Esophagus muscularis mucosa (tissue), 4 donors: ENCODE results near the gene PLEKHG4B. TPM values are rescaled to one million over a fixed set of nuclear protein-coding genes. Genes with fewer than 3 reads are reported as not detected.

Source experiments
- DNase-seq: peaks from one replicate; pipeline ENCODE4 v3.0.0-alpha.2; 2017; ENCODE audit errors: extremely low spot score
- H3K27ac ChIP-seq, 4 donors: fragments of 200-600 bp; sonication (generic); replicated peaks in 1 of 4; 1 replicate in 3 of 4; 2 replicates in 1 of 4; pipeline ENCODE4 v1.5.1; 2016 to 2019; ENCODE audit warnings: mild to moderate bottlenecking in 1 of 4
- H3K27me3 ChIP-seq, 4 donors: fragments of 200-600 bp; sonication (generic); one replicate each; pipeline versions ENCODE4 v1.5.1 to v1.6.0; 2016 to 2019
- H3K36me3 ChIP-seq, 4 donors: fragments of 200-600 bp; sonication (generic); one replicate each; pipeline ENCODE4 v1.5.1; 2016 to 2019
- H3K4me1 ChIP-seq, 4 donors: fragments of 200-600 bp; sonication (generic); one replicate each; pipeline ENCODE4 v1.5.1; 2016 to 2019
- H3K4me3 ChIP-seq, 4 donors: fragments of 200-600 bp; sonication (generic); 1 replicate in 2 of 4; 2 replicates in 2 of 4; pipeline ENCODE4 v1.5.1; 2016 to 2019; ENCODE audit warnings: mild to moderate bottlenecking in 4 of 4, moderate library complexity in 1 of 4
- H3K9me3 ChIP-seq, 4 donors: fragments of 200-600 bp; sonication (generic); 1 replicate in 3 of 4; 2 replicates in 1 of 4; pipeline ENCODE4 v1.5.1; 2016 to 2019
- CTCF ChIP-seq, 3 experiments: fragments of 200-600 bp in 2 of 3; fragments of 450-650 bp in 1 of 3; sonication (generic) in 2 of 3; IDR thresholded peaks; one replicate each; pipeline ENCODE4 v1.5.1; 2017 to 2019; ENCODE audit warnings: antibody characterized with exemption in 3 of 3, mild to moderate bottlenecking in 2 of 3, moderate library complexity in 1 of 3
- EP300 ChIP-seq: sonication (generic); formaldehyde crosslinking; IDR thresholded peaks from one replicate; pipeline ENCODE4 v1.6.1; 2017; ENCODE audit warnings: antibody characterized with exemption
- POLR2A ChIP-seq: fragments of 450-650 bp; IDR thresholded peaks from one replicate; pipeline ENCODE4 v1.6.1; 2017; ENCODE audit warnings: antibody characterized with exemption, moderate library complexity, mild to moderate bottlenecking, low read depth
- POLR2AphosphoS5 ChIP-seq, 2 donors: sonication (generic); formaldehyde crosslinking; IDR thresholded peaks; one replicate each; pipeline ENCODE4 v1.6.1; 2017; ENCODE audit warnings: antibody characterized with exemption in 2 of 2
- whole genome bisulfite sequencing: methylation state at CpG from one replicate; pipeline ENCODE4 v1.1.5; 2018; 5-methylcytosine and 5-hydroxymethylcytosine counted together
- intact Hi-C: fragments of 100-400 bp; cut with DNase I; formaldehyde crosslinking; loops from one replicate; pipeline ENCODE4 v1.15.1; 2023
- total RNA-seq, 4 donors: library from RNA; depleted of rRNA; stranded (reverse); fragments of >200 nt; gene quantifications; one replicate each; pipeline versions ENCODE4 v1.1.0 to v1.2.1, GENCODE V29; 2016

The PLEKHG4B gene
- total RNA-seq, 4 donors from 2014 or later = under 0.01 to 0.46 TPM; not detected in 2

- intact Hi-C loops = no loop called here
- Histone ChIP-seq H3K36me3 (no peaks in the 10 kb centered on the region), H3K4me3 (no peak overlapping the region), H3K27ac (no peak overlapping the region), H3K4me1 (peaks cover 4 to 15% (median 6%) of the 10 kb centered on the region in 4 donors), H3K9me3 (no peaks in the 10 kb centered on the region), H3K27me3 (peaks cover 0 to 17% (median 0%) of the 10 kb centered on the region in 4 donors)
- no peak for DNase-seq
- WGBS = 91% methylated on average over 23 of the region's 37 CpGs
- TF ChIP-seq POLR2AphosphoS5 (IDR thresholded peaks at IDR 0.05) = no peak
- no peak for TF ChIP-seq CTCF (IDR thresholded peaks at IDR 0.05)
- TF ChIP-seq POLR2A = no peak
- TF ChIP-seq EP300 = no peak
Measured at GRCh38 chr5:170971-171800, 79.2 kb downstream of the PLEKHG4B start.

GRCh38 chr5:171801-172331, 79.9 kb downstream of the PLEKHG4B start:
- H3K9me3 ChIP-seq = no peaks in the 10 kb centered on the region
- peaks cover 4 to 15% (median 6%) of the 10 kb centered on the region in 4 donors for H3K4me1 ChIP-seq
- TF ChIP-seq POLR2AphosphoS5 (IDR thresholded peaks at IDR 0.05) = no peak
- no peak for TF ChIP-seq EP300
- TF ChIP-seq CTCF (IDR thresholded peaks at IDR 0.05) = no peak
- no peak for TF ChIP-seq POLR2A
- intact Hi-C loops = no loop called here
- DNase-seq = no peak
- H3K27ac ChIP-seq = no peak overlapping the region
- no peak overlapping the region for H3K4me3 ChIP-seq
- peaks cover 0 to 17% (median 0%) of the 10 kb centered on the region in 4 donors for H3K27me3 ChIP-seq
- WGBS = no CpG with 5 or more reads among the region's 23 CpGs
- H3K36me3 ChIP-seq = no peaks in the 10 kb centered on the region

- DNase-seq = no peak
- H3K4me3 ChIP-seq = no peak overlapping the region
- H3K4me1 ChIP-seq = peaks cover 4 to 15% (median 6%) of the 10 kb centered on the region in 4 donors
- 95% methylated on average over 13 of the region's 13 CpGs for WGBS
- TF ChIP-seq EP300 (no peak), CTCF (IDR thresholded peaks at IDR 0.05) (no peak), POLR2A (no peak), POLR2AphosphoS5 (IDR thresholded peaks at IDR 0.05) (no peak)
- H3K27me3 ChIP-seq = peaks cover 0 to 17% (median 0%) of the 10 kb centered on the region in 4 donors
- intact Hi-C loops = no loop called here
- no peaks in the 10 kb centered on the region for H3K9me3 ChIP-seq
- H3K36me3 ChIP-seq = no peaks in the 10 kb centered on the region
- H3K27ac ChIP-seq = no peak overlapping the region
Measured at GRCh38 chr5:172421-172820, 80.5 kb downstream of the PLEKHG4B start.

- H3K4me1 ChIP-seq = peaks cover 4 to 15% (median 6%) of the 10 kb centered on the region in 4 donors
- H3K36me3 ChIP-seq = no peaks in the 10 kb centered on the region
- no peak for TF ChIP-seq CTCF (IDR thresholded peaks at IDR 0.05)
- TF ChIP-seq POLR2A = no peak
- no peak for TF ChIP-seq EP300
- no peak for TF ChIP-seq POLR2AphosphoS5 (IDR thresholded peaks at IDR 0.05)
- intact Hi-C loops = no loop called here
- H3K27me3 ChIP-seq = peaks cover 0 to 17% (median 0%) of the 10 kb centered on the region in 4 donors
- 85% methylated on average over 14 of the region's 17 CpGs for WGBS
- DNase-seq = no peak
- no peaks in the 10 kb centered on the region for H3K9me3 ChIP-seq
- H3K27ac ChIP-seq = no peak overlapping the region
- H3K4me3 ChIP-seq = no peak overlapping the region
Measured at GRCh38 chr5:172841-173251, 80.9 kb downstream of the PLEKHG4B start.
